D721Med (cell line): ENCODE measurements around the gene USP17L21.
"Not testable (repeated sequence)": the region's sequence is repeated elsewhere in the genome, so short reads cannot be mapped to it uniquely, and the experiment has no call there.

Experiments used
- DNase-seq: peaks from one replicate; pipeline ENCODE4 v3.0.0; 2011; ENCODE audit warnings: low spot score; ENCODE audit not compliant: insufficient read length
- FAIRE-seq: peaks from 2 replicates; lab custom pipeline; 2011; peaks lifted over from hg19 to GRCh38; lab: Jason Lieb, UNC

Gene USP17L21, protein sequence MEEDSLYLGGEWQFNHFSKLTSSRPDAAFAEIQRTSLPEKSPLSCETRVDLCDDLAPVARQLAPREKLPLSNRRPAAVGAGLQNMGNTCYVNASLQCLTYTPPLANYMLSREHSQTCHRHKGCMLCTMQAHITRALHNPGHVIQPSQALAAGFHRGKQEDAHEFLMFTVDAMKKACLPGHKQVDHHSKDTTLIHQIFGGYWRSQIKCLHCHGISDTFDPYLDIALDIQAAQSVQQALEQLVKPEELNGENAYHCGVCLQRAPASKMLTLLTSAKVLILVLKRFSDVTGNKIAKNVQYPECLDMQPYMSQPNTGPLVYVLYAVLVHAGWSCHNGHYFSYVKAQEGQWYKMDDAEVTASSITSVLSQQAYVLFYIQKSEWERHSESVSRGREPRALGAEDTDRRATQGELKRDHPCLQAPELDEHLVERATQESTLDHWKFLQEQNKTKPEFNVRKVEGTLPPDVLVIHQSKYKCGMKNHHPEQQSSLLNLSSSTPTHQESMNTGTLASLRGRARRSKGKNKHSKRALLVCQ

DNA sequence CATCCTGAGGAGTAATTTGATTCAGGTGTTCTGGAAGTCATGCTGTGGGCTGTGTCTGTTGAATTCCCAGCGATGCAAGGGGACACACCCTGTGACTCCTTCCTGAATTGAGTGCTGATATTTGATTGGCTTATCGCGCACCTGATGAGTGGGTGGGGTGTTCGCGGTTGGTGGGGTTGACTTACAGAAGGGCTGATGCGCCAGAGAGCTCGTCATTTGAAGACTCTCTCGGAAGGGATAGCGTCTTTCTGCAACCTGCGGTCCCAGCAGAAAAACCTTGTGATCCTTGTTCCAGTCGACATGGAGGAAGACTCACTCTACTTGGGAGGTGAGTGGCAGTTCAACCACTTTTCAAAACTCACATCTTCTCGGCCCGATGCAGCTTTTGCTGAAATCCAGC, at the start of gene USP17L21:
TSS of gene USP17L21 (plus strand) at position 301 of the 400 bp plus-strand sequence. CDS start at position 301, 0 bp downstream.
- FAIRE-seq: not testable (repeated sequence)

DNA sequence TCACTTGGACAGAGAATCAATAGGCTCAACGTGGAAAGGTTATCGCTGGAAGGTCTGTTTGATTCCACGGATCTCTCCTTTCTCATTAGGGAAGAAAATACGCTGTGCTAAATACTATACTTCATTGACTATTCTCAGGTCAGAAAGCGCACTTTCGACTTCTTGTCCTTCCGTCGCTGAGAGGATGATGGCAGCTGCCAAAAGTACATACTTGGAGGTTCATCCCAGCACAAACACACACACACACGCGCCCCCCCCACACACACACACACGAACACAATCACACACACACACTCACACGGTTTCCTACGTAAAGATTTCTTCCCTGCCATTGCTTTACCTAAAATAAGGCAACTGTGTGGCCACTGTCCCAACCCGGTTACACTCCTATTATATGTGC, 48.0 kb upstream of the USP17L21 start:
- DNase-seq, FAIRE-seq: not testable (repeated sequence)

More for the DNA sequence above, at the start of gene USP17L21:
- DNase-seq: not testable (repeated sequence)

DNA sequence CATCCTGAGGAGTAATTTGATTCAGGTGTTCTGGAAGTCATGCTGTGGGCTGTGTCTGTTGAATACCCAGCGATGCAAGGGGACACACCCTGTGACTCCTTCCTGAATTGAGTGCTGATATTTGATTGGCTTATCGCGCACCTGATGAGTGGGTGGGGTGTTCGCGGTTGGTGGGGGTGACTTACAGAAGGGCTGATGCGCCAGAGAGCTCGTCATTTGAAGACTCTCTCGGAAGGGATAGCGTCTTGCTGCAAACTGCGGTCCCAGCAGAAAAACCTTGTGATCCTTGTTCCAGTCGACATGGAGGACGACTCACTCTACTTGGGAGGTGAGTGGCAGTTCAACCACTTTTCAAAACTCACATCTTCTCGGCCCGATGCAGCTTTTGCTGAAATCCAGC, 47.6 kb upstream of the USP17L21 start, which contains the start of gene USP17L11:
TSS of gene USP17L11 (plus strand) at position 301 of the 400 bp plus-strand sequence. CDS start at position 301, 0 bp downstream.
- FAIRE-seq, DNase-seq: not testable (repeated sequence)

DNA sequence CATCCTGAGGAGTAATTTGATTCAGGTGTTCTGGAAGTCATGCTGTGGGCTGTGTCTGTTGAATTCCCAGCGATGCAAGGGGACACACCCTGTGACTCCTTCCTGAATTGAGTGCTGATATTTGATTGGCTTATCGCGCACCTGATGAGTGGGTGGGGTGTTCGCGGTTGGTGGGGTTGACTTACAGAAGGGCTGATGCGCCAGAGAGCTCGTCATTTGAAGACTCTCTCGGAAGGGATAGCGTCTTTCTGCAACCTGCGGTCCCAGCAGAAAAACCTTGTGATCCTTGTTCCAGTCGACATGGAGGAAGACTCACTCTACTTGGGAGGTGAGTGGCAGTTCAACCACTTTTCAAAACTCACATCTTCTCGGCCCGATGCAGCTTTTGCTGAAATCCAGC, 42.8 kb upstream of the USP17L21 start, which contains the start of gene USP17L12:
TSS of gene USP17L12 (plus strand) at position 301 of the 400 bp plus-strand sequence. CDS start at position 301, 0 bp downstream.
- DNase-seq, FAIRE-seq: not testable (repeated sequence)

DNA sequence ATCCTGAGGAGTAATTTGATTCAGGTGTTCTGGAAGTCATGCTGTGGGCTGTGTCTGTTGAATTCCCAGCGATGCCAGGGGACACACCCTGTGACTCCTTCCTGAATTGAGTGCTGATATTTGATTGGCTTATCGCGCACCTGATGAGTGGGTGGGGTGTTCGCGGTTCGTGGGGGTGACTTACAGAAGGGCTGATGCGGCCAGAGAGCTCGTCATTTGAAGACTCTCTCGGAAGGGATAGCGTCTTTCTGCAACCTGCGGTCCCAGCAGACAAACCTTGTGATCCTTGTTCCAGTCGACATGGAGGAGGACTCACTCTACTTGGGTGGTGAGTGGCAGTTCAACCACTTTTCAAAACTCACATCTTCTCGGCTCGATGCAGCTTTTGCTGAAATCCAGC, 38.1 kb upstream of the USP17L21 start, which contains the start of gene USP17L13:
TSS of gene USP17L13 (plus strand) at position 301 of the 400 bp plus-strand sequence. CDS start at position 301, 0 bp downstream.
- FAIRE-seq: not testable (repeated sequence)

DNA sequence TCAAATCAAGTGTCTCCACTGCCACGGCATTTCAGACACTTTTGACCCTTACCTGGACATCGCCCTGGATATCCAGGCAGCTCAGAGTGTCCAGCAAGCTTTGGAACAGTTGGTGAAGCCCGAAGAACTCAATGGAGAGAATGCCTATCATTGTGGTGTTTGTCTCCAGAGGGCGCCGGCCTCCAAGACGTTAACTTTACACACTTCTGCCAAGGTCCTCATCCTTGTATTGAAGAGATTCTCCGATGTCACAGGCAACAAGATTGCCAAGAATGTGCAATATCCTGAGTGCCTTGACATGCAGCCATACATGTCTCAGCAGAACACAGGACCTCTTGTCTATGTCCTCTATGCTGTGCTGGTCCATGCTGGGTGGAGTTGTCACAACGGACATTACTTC, 32.4 kb upstream of the USP17L21 start:
- FAIRE-seq, DNase-seq: not testable (repeated sequence)

More for the DNA sequence above, 38.1 kb upstream of the USP17L21 start, which contains the start of gene USP17L13:
- DNase-seq: not testable (repeated sequence)

DNA sequence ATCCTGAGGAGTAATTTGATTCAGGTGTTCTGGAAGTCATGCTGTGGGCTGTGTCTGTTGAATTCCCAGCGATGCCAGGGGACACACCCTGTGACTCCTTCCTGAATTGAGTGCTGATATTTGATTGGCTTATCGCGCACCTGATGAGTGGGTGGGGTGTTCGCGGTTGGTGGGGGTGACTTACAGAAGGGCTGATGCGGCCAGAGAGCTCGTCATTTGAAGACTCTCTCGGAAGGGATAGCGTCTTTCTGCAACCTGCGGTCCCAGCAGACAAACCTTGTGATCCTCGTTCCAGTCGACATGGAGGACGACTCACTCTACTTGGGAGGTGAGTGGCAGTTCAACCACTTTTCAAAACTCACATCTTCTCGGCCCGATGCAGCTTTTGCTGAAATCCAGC, 28.6 kb upstream of the USP17L21 start, which contains the start of gene USP17L15:
TSS of gene USP17L15 (plus strand) at position 301 of the 400 bp plus-strand sequence. CDS start at position 301, 0 bp downstream.
- DNase-seq, FAIRE-seq: not testable (repeated sequence)

DNA sequence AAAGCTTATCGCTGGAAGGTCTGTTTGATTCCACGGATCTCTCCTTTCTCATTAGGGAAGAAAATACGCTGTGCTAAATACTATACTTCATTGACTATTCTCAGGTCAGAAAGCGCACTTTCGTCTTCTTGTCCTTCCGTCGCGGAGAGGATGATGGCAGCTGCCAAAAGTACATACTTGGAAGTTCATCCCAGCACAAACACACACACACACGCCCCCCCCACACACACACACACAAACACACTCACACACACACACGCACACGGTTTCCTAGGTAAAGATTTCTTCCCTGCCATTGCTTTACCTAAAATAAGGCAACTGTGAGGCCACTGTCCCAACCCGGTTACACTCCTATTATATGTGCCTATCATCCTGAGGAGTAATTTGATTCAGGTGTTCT, 24.2 kb upstream of the USP17L21 start:
- not testable (repeated sequence) for DNase-seq, FAIRE-seq

DNA sequence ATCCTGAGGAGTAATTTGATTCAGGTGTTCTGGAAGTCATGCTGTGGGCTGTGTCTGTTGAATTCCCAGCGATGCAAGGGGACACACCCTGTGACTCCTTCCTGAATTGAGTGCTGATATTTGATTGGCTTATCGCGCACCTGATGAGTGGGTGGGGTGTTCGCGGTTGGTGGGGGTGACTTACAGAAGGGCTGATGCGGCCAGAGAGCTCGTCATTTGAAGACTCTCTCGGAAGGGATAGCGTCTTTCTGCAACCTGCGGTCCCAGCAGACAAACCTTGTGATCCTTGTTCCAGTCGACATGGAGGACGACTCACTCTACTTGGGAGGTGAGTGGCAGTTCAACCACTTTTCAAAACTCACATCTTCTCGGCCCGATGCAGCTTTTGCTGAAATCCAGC, 19.1 kb upstream of the USP17L21 start, which contains the start of gene USP17L17:
TSS of gene USP17L17 (plus strand) at position 301 of the 400 bp plus-strand sequence. CDS start at position 301, 0 bp downstream.
- not testable (repeated sequence) for FAIRE-seq, DNase-seq

DNA sequence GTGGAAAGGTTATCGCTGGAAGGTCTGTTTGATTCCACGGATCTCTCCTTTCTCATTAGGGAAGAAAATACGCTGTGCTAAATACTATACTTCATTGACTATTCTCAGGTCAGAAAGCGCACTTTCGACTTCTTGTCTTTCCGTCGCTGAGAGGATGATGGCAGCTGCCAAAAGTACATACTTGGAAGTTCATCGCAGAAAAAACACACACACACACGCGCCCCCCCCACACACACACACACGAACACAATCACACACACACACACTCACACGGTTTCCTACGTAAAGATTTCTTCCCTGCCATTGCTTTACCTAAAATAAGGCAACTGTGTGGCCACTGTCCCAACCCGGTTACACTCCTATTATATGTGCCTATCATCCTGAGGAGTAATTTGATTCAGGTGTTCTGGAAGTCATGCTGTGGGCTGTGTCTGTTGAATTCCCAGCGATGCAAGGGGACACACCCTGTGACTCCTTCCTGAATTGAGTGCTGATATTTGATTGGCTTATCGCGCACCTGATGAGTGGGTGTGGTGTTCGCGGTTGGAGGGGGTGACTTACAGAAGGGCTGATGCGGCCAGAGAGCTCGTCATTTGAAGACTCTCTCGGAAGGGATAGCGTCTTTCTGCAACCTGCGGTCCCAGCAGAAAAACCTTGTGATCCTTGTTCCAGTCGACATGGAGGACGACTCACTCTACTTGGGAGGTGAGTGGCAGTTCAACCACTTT, 14.6 kb upstream of the USP17L21 start, which contains the start of gene USP17L18:
TSS of gene USP17L18 (plus strand) at position 678 of the 728 bp plus-strand sequence. CDS start at position 678, 0 bp downstream.
- not testable (repeated sequence) for DNase-seq, FAIRE-seq

DNA sequence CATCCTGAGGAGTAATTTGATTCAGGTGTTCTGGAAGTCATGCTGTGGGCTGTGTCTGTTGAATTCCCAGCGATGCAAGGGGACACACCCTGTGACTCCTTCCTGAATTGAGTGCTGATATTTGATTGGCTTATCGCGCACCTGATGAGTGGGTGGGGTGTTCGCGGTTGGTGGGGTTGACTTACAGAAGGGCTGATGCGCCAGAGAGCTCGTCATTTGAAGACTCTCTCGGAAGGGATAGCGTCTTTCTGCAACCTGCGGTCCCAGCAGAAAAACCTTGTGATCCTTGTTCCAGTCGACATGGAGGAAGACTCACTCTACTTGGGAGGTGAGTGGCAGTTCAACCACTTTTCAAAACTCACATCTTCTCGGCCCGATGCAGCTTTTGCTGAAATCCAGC, 9.6 kb upstream of the USP17L21 start, which contains the start of gene USP17L19:
TSS of gene USP17L19 (plus strand) at position 301 of the 400 bp plus-strand sequence. CDS start at position 301, 0 bp downstream.
- FAIRE-seq, DNase-seq: not testable (repeated sequence)

DNA sequence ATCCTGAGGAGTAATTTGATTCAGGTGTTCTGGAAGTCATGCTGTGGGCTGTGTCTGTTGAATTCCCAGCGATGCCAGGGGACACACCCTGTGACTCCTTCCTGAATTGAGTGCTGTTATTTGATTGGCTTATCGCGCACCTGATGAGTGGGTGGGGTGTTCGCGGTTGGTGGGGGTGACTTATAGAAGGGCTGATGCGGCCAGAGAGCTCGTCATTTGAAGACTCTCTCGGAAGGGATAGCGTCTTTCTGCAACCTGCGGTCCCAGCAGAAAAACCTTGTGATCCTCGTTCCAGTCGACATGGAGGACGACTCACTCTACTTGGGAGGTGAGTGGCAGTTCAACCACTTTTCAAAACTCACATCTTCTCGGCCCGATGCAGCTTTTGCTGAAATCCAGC, 4.8 kb upstream of the USP17L21 start, which contains the start of gene USP17L20:
TSS of gene USP17L20 (plus strand) at position 301 of the 400 bp plus-strand sequence. CDS start at position 301, 0 bp downstream.
- not testable (repeated sequence) for DNase-seq, FAIRE-seq

DNA sequence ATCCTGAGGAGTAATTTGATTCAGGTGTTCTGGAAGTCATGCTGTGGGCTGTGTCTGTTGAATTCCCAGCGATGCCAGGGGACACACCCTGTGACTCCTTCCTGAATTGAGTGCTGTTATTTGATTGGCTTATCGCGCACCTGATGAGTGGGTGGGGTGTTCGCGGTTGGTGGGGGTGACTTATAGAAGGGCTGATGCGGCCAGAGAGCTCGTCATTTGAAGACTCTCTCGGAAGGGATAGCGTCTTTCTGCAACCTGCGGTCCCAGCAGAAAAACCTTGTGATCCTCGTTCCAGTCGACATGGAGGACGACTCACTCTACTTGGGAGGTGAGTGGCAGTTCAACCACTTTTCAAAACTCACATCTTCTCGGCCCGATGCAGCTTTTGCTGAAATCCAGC, 4.6 kb downstream of the USP17L21 start, which contains the start of gene USP17L22:
TSS of gene USP17L22 (plus strand) at position 301 of the 400 bp plus-strand sequence. CDS start at position 301, 0 bp downstream.
- DNase-seq, FAIRE-seq: not testable (repeated sequence)

DNA sequence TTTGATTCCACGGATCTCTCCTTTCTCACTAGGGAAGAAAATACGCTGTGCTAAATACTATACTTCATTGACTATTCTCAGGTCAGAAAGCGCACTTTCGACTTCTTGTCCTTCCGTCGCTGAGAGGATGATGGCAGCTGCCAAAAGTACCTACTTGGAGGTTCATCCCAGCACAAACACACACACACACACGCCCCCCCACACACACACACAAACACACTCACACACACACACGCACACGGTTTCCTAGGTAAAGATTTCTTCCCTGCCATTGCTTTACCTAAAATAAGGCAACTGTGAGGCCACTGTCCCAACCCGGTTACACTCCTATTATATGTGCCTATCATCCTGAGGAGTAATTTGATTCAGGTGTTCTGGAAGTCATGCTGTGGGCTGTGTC, 9.0 kb downstream of the USP17L21 start:
- not testable (repeated sequence) for DNase-seq, FAIRE-seq
